CD14-positive monocyte (primary cell): ENCODE data around the gene GJA5. TPM values are rescaled to one million over a fixed set of nuclear protein-coding genes. Genes with fewer than 3 reads are reported as not detected.

Source experiments
- DNase-seq, 3 donors: peaks; one replicate each; pipeline ENCODE4 v3.0.0-alpha.2; 2011 to 2022
- H2AFZ ChIP-seq: 2 replicates; pipeline ENCODE4 v1.6.0; 2012; ENCODE audit warnings: mild to moderate bottlenecking, low read depth, low read length, inconsistent platforms; ENCODE audit not compliant: insufficient read depth, poor library complexity, severe bottlenecking
- H3K27ac ChIP-seq, 2 donors: 1 replicate in 1 of 2; 2 replicates in 1 of 2; pipeline ENCODE4 v1.5.1; 2012 to 2013; ENCODE audit warnings: low read length in 2 of 2, control low read depth in 1 of 2, inconsistent platforms in 1 of 2, low read depth in 1 of 2, mild to moderate bottlenecking in 1 of 2
- H3K27me3 ChIP-seq, 2 donors: one replicate each; pipeline versions ENCODE4 v1.6.0 to v1.6.1; 2011 to 2013; ENCODE audit warnings: low read length in 2 of 2; ENCODE audit not compliant: control insufficient read depth in 2 of 2, insufficient read depth in 2 of 2
- H3K36me3 ChIP-seq, 2 donors: replicated peaks in 1 of 2; 1 replicate in 1 of 2; 2 replicates in 1 of 2; pipeline versions ENCODE4 v1.5.1 to v1.6.1; 2012 to 2013; ENCODE audit warnings: low read length in 2 of 2, control low read depth in 1 of 2, inconsistent platforms in 1 of 2, mild to moderate bottlenecking in 1 of 2; ENCODE audit not compliant: insufficient read depth in 2 of 2, control insufficient read depth in 1 of 2
- H3K4me1 ChIP-seq, 2 donors: 1 replicate in 1 of 2; 2 replicates in 1 of 2; pipeline versions ENCODE4 v1.5.1 to v1.6.1; 2012 to 2013; ENCODE audit warnings: low read length in 2 of 2, control low read depth in 1 of 2, inconsistent platforms in 1 of 2, mild to moderate bottlenecking in 1 of 2, moderate library complexity in 1 of 2; ENCODE audit not compliant: insufficient read depth in 2 of 2, control insufficient read depth in 1 of 2
- H3K4me2 ChIP-seq: replicated peaks from 2 replicates; pipeline ENCODE3; 2012; ENCODE audit warnings: low read length, moderate library complexity, mild to moderate bottlenecking; ENCODE audit not compliant: poor library complexity, severe bottlenecking; ENCODE audit errors: extremely low read depth
- H3K4me3 ChIP-seq, 3 experiments: fragments of 200-600 bp in 1 of 3; sonication (generic) in 1 of 3; replicated peaks in 1 of 3; 1 replicate in 2 of 3; 2 replicates in 1 of 3; pipeline ENCODE4 v1.5.1; 2011 to 2013; ENCODE audit warnings: low read length in 3 of 3, mild to moderate bottlenecking in 3 of 3, control low read depth in 2 of 3, low read depth in 2 of 3, inconsistent platforms in 1 of 3, moderate library complexity in 1 of 3
- H3K79me2 ChIP-seq: 2 replicates; pipeline ENCODE4 v1.6.0; 2012; ENCODE audit warnings: mild to moderate bottlenecking, control low read depth, inconsistent platforms, low read length, moderate library complexity; ENCODE audit not compliant: insufficient read depth
- H3K9ac ChIP-seq: 2 replicates; pipeline ENCODE4 v1.6.0; 2017; ENCODE audit warnings: low read length, mild to moderate bottlenecking; ENCODE audit not compliant: insufficient read depth, poor library complexity, severe bottlenecking
- H3K9me3 ChIP-seq, 2 donors: replicated peaks in 1 of 2; 1 replicate in 1 of 2; 2 replicates in 1 of 2; pipeline versions ENCODE4 v1.5.1 to v1.6.1; 2012 to 2013; ENCODE audit warnings: low read length in 2 of 2, control low read depth in 1 of 2; ENCODE audit not compliant: control insufficient read depth in 1 of 2, insufficient read depth in 1 of 2
- H4K20me1 ChIP-seq: 2 replicates; pipeline ENCODE4 v1.6.0; 2012; ENCODE audit warnings: mild to moderate bottlenecking, low read length, control low read depth, moderate library complexity; ENCODE audit not compliant: insufficient read depth
- H3K27ac Mint-ChIP-seq, 7 donors: one replicate each; pipeline ENCODE4 v1.8.0; 2020; ENCODE audit warnings: mild to moderate bottlenecking in 7 of 7, mixed read lengths in 7 of 7, moderate library complexity in 6 of 7, inconsistent platforms in 2 of 7
- H3K27me3 Mint-ChIP-seq, 3 donors: one replicate each; pipeline ENCODE4 v1.8.0; 2021 to 2022; ENCODE audit warnings: low read depth in 3 of 3, mild to moderate bottlenecking in 3 of 3, mixed read lengths in 3 of 3, moderate library complexity in 3 of 3, inconsistent platforms in 1 of 3
- H3K36me3 Mint-ChIP-seq, 2 donors: one replicate each; pipeline ENCODE4 v1.8.0; 2020; ENCODE audit warnings: mixed read lengths in 2 of 2, inconsistent platforms in 1 of 2, mild to moderate bottlenecking in 1 of 2
- H3K4me1 Mint-ChIP-seq: one replicate; pipeline ENCODE4 v1.8.0; 2020; ENCODE audit warnings: mild to moderate bottlenecking, mixed read lengths
- H3K4me3 Mint-ChIP-seq, 2 donors: one replicate each; pipeline ENCODE4 v1.8.0; 2020; ENCODE audit warnings: mild to moderate bottlenecking in 2 of 2, mixed read lengths in 2 of 2, moderate library complexity in 1 of 2
- H3K9me3 Mint-ChIP-seq, 7 donors: one replicate each; pipeline ENCODE4 v1.8.0; 2020 to 2022; ENCODE audit warnings: mixed read lengths in 7 of 7, mild to moderate bottlenecking in 6 of 7, moderate library complexity in 6 of 7, inconsistent platforms in 2 of 7
- CTCF ChIP-seq: fragments of 200-600 bp; IDR thresholded peaks from one replicate; pipeline ENCODE4 v1.8.0; 2022; ENCODE audit warnings: antibody characterized with exemption, mild to moderate bottlenecking
- WGBS: methylation state at CpG from one replicate; pipeline ENCODE4 v1.1.5; 2013; ENCODE audit warnings: missing lambda C conversion rate; ENCODE audit not compliant: insufficient coverage; 5-methylcytosine and 5-hydroxymethylcytosine counted together
- intact Hi-C, 2 donors: fragments of 100-400 bp; cut with micrococcal nuclease; formaldehyde crosslinking; loops; one replicate each; pipeline versions ENCODE4 v1.15.0 to v1.15.1; 2023
- polyA plus RNA-seq, 3 donors: library from polyadenylated mRNA; depleted of rRNA in 1 of 3; unstranded in 2 of 3; stranded (reverse) in 1 of 3; fragments of 300-500 nt in 2 of 3; fragments of >200 nt in 1 of 3; fragmentation: Illumina TruSeq in 2 of 3; gene quantifications; 1 replicate in 2 of 3; 2 replicates in 1 of 3; pipeline ENCODE4 v1.2.3, GENCODE V29; 2012 to 2021

GJA5 gene
- polyA plus RNA-seq, 3 donors, result not detected

GRCh38 chr1:147738739-147739476 is 21.5 kb downstream of the GJA5 start:
- H2AFZ ChIP-seq, result no peak overlapping the region
- H3K79me2 ChIP-seq, result no peaks in the 10 kb centered on the region
- no peak overlapping the region for H3K4me3 ChIP-seq
- no peaks in the 10 kb centered on the region for H3K9me3 ChIP-seq
- H3K4me1 ChIP-seq, result no peaks in the 10 kb centered on the region
- H3K27me3 ChIP-seq, result no peaks in the 10 kb centered on the region
- Mint-ChIP-seq H3K27ac (no peak overlapping the region), H3K36me3 (no peaks in the 10 kb centered on the region), H3K4me3 (no peak overlapping the region), H3K9me3 (peaks cover 0 to 1% (median 0%) of the 10 kb centered on the region in 7 donors), H3K4me1 (no peaks in the 10 kb centered on the region), H3K27me3 (peaks cover 0 to 3% (median 3%) of the 10 kb centered on the region in 3 donors)
- intact Hi-C loops, result no loop called here
- no peaks in the 10 kb centered on the region for H3K36me3 ChIP-seq
- no peak overlapping the region for H3K9ac ChIP-seq
- WGBS, result no CpG with 5 or more reads among the region's 6 CpGs
- no peak for TF ChIP-seq CTCF
- no peaks in the 10 kb centered on the region for H4K20me1 ChIP-seq
- H3K4me2 ChIP-seq, result no peak overlapping the region
- no peak overlapping the region for H3K27ac ChIP-seq
- no peak for DNase-seq

DNA sequence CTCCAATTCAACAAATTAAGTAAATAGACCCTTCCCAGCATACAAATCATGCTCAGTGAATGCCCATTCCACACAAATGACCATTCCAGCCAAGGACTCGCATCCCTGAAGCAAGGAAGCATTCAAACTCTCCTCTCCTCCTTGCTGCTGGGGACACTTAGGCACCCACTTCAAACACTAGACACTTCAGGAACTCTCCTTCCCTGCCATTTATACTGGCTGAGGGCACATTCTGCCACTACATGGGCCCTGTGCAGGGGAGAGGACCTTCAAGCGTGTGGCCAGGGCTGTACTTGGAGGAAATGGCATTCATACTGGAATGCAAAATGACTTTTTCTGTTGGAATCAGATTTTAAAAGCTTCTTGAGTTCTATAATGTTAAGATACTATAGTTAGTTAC is 22.3 kb downstream of the GJA5 start:
- TF ChIP-seq CTCF, result no peak
- Histone ChIP-seq H3K9me3 (no peaks in the 10 kb centered on the region), H3K4me3 (no peak overlapping the region), H2AFZ (no peak overlapping the region), H4K20me1 (no peaks in the 10 kb centered on the region), H3K79me2 (no peaks in the 10 kb centered on the region), H3K27ac (no peak overlapping the region), H3K27me3 (no peaks in the 10 kb centered on the region), H3K9ac (no peak overlapping the region), H3K4me2 (no peak overlapping the region), H3K36me3 (no peaks in the 10 kb centered on the region), H3K4me1 (no peaks in the 10 kb centered on the region)
- H3K36me3 Mint-ChIP-seq, result no peaks in the 10 kb centered on the region
- 86% methylated on average over 1 of the region's 2 CpGs for WGBS
- DNase-seq, result no peak
- H3K27ac Mint-ChIP-seq, result no peak overlapping the region
- H3K27me3 Mint-ChIP-seq, result peaks cover 0 to 3% (median 3%) of the 10 kb centered on the region in 3 donors
- no peak overlapping the region for H3K4me3 Mint-ChIP-seq
- intact Hi-C loops, result no loop called here
- no peaks in the 10 kb centered on the region for H3K4me1 Mint-ChIP-seq
- peaks cover 0 to under 1% (median 0%) of the 10 kb centered on the region in 7 donors for H3K9me3 Mint-ChIP-seq
